ENCODE data around the gene TAS2R46.
"Not testable (repeated sequence)": the region's sequence is repeated elsewhere in the genome, so short reads cannot be mapped to it uniquely, and the experiment has no call there.

Gene TAS2R46

GRCh38 chr12:11062194-11062593 lies at the start of gene TAS2R46:
TAS2R46 (minus strand) TSS chr12:11062294; CDS start chr12:11062294, 0 bp downstream.
- not testable (repeated sequence) for DNase-seq (ENCODE audit: low spot score)

- not testable (repeated sequence) for DNase-seq (ENCODE audit: low spot score)
Measured at GRCh38 chr12:11111213-11111612, 49.1 kb upstream of the TAS2R46 start.

GRCh38 chr12:11108862-11109261 lies 46.8 kb upstream of the TAS2R46 start:
- no peak for DNase-seq (ENCODE audit: low spot score)

GRCh38 chr12:11107719-11108118 lies 45.6 kb upstream of the TAS2R46 start:
- DNase-seq (ENCODE audit: low spot score), result no peak

- no peak for DNase-seq (ENCODE audit: low spot score)
Measured at GRCh38 chr12:11106288-11106687, 44.2 kb upstream of the TAS2R46 start.

GRCh38 chr12:11105546-11105945 lies 43.5 kb upstream of the TAS2R46 start:
- no peak for DNase-seq (ENCODE audit: low spot score)

GRCh38 chr12:11094910-11095309 lies 32.8 kb upstream of the TAS2R46 start:
- not testable (repeated sequence) for DNase-seq (ENCODE audit: low spot score)

- no peak for DNase-seq (ENCODE audit: low spot score)
Measured at GRCh38 chr12:11092128-11092527, 30.0 kb upstream of the TAS2R46 start, which contains the start of gene TAS2R43. TAS2R43 (minus strand) TSS chr12:11092313; CDS start chr12:11092229, 84 bp downstream.

GRCh38 chr12:11089246-11089645 lies 27.2 kb upstream of the TAS2R46 start:
- DNase-seq (ENCODE audit: low spot score), result no peak

GRCh38 chr12:11085419-11085818 lies 23.3 kb upstream of the TAS2R46 start:
- DNase-seq (ENCODE audit: low spot score), result no peak

GRCh38 chr12:11081987-11082386 lies 19.9 kb upstream of the TAS2R46 start:
- DNase-seq (ENCODE audit: low spot score), result no peak

- DNase-seq (ENCODE audit: low spot score), result no peak
Measured at GRCh38 chr12:11078246-11078645, 16.2 kb upstream of the TAS2R46 start.

- no peak for DNase-seq (ENCODE audit: low spot score)
Measured at GRCh38 chr12:11075642-11076041, 13.5 kb upstream of the TAS2R46 start.

GRCh38 chr12:11071414-11071813 lies 9.3 kb upstream of the TAS2R46 start:
- DNase-seq (ENCODE audit: low spot score), result no peak

- DNase-seq (ENCODE audit: low spot score), result no peak
Measured at GRCh38 chr12:11070999-11071398, 8.9 kb upstream of the TAS2R46 start.

- no peak for DNase-seq (ENCODE audit: low spot score)
Measured at GRCh38 chr12:11069854-11070365, 7.8 kb upstream of the TAS2R46 start.

- DNase-seq (ENCODE audit: low spot score), result no peak
Measured at GRCh38 chr12:11067514-11067913, 5.4 kb upstream of the TAS2R46 start.

GRCh38 chr12:11059784-11060183 lies 2.3 kb downstream of the TAS2R46 start:
- DNase-seq (ENCODE audit: low spot score), result peak; percentile 38

- no peak for DNase-seq (ENCODE audit: low spot score)
Measured at GRCh38 chr12:11059041-11059440, 3.1 kb downstream of the TAS2R46 start.

GRCh38 chr12:11055306-11055705 lies 6.8 kb downstream of the TAS2R46 start:
- no peak for DNase-seq (ENCODE audit: low spot score)

- DNase-seq (ENCODE audit: low spot score), result not testable (repeated sequence)
Measured at GRCh38 chr12:11049806-11050531, 12.1 kb downstream of the TAS2R46 start.

GRCh38 chr12:11041366-11041765 lies 20.7 kb downstream of the TAS2R46 start:
- not testable (repeated sequence) for DNase-seq (ENCODE audit: low spot score)

- DNase-seq (ENCODE audit: low spot score), result no peak
Measured at GRCh38 chr12:11040162-11040561, 21.9 kb downstream of the TAS2R46 start.

- DNase-seq (ENCODE audit: low spot score), result no peak
Measured at GRCh38 chr12:11039171-11039570, 22.9 kb downstream of the TAS2R46 start.

Data from kidney tubule cell (primary cell).